Tibial artery (tissue), 4 donors: ENCODE data around the gene TSPAN5.
A peak's percentile ranks its signal among the peaks of the same experiment; 100 is the strongest.

Experiments used
- DNase-seq, 2 donors: peaks; one replicate each; pipeline ENCODE4 v3.0.0-alpha.2; 2019
- H3K27ac ChIP-seq, 2 donors: fragments of 200-600 bp; sonication (generic) in 1 of 2; 1 replicate in 1 of 2; 2 replicates in 1 of 2; pipeline ENCODE4 v1.5.1; 2018 to 2019; ENCODE audit warnings: mild to moderate bottlenecking in 1 of 2
- H3K27me3 ChIP-seq, 2 donors: fragments of 200-600 bp; sonication (generic) in 1 of 2; one replicate each; pipeline versions ENCODE4 v1.5.1 to v1.6.0; 2016 to 2019
- H3K36me3 ChIP-seq, 3 donors: fragments of 200-600 bp; sonication (generic) in 2 of 3; one replicate each; pipeline ENCODE4 v1.5.1; 2016 to 2019; ENCODE audit warnings: mild to moderate bottlenecking in 2 of 3
- H3K4me1 ChIP-seq, 4 donors: fragments of 200-600 bp; sonication (generic) in 2 of 4; 1 replicate in 3 of 4; 2 replicates in 1 of 4; pipeline ENCODE4 v1.5.1; 2016 to 2019
- H3K4me3 ChIP-seq, 2 donors: fragments of 200-600 bp; sonication (generic) in 1 of 2; 1 replicate in 1 of 2; 2 replicates in 1 of 2; pipeline ENCODE4 v1.5.1; 2018 to 2019; ENCODE audit warnings: mild to moderate bottlenecking in 2 of 2
- H3K9me3 ChIP-seq, 3 donors: fragments of 200-600 bp; sonication (generic) in 1 of 3; one replicate each; pipeline ENCODE4 v1.5.1; 2016 to 2019
- CTCF ChIP-seq, 2 experiments: fragments of 200-600 bp in 1 of 2; fragments of 450-650 bp in 1 of 2; IDR thresholded peaks; one replicate each; pipeline ENCODE4 v1.5.1; 2017 to 2019; ENCODE audit warnings: antibody characterized with exemption in 2 of 2, mild to moderate bottlenecking in 1 of 2, moderate library complexity in 1 of 2
- intact Hi-C: fragments of 100-400 bp; cut with DNase I; formaldehyde crosslinking; loops from one replicate; pipeline ENCODE4 v1.15.0; 2023; ENCODE audit warnings: low total_unique reads

Gene TSPAN5

GRCh38 chr4:98516441-98517217 lies 141.8 kb downstream of the TSPAN5 start:
- H3K4me1 ChIP-seq, result no peaks in the 10 kb centered on the region
- intact Hi-C loops, result no loop called here

GRCh38 chr4:98516042-98516440 lies 142.4 kb downstream of the TSPAN5 start:
- TF ChIP-seq CTCF (IDR thresholded peaks at IDR 0.05), result no peak
- no peak overlapping the region for H3K27ac ChIP-seq
- H3K36me3 ChIP-seq, result no peaks in the 10 kb centered on the region
- no peaks in the 10 kb centered on the region for H3K4me1 ChIP-seq
- intact Hi-C loops, result no loop called here
- H3K9me3 ChIP-seq, result no peaks in the 10 kb centered on the region
- H3K4me3 ChIP-seq, result no peak overlapping the region
- H3K27me3 ChIP-seq, result no peaks in the 10 kb centered on the region
- no peak for DNase-seq

More at GRCh38 chr4:98516441-98517217, 141.8 kb downstream of the TSPAN5 start:
- DNase-seq, result no peak
- TF ChIP-seq CTCF (IDR thresholded peaks at IDR 0.05), result no peak
- Histone ChIP-seq H3K9me3 (no peaks in the 10 kb centered on the region), H3K27ac (no peak overlapping the region), H3K4me3 (no peak overlapping the region), H3K27me3 (no peaks in the 10 kb centered on the region), H3K36me3 (no peaks in the 10 kb centered on the region)

- no peak overlapping the region for H3K27ac ChIP-seq
- no peak overlapping the region for H3K4me3 ChIP-seq
- intact Hi-C loops, result no loop called here
- no peaks in the 10 kb centered on the region for H3K9me3 ChIP-seq
- DNase-seq, result no peak
- no peaks in the 10 kb centered on the region for H3K4me1 ChIP-seq
- H3K36me3 ChIP-seq, result no peaks in the 10 kb centered on the region
- no peaks in the 10 kb centered on the region for H3K27me3 ChIP-seq
- no peak for TF ChIP-seq CTCF (IDR thresholded peaks at IDR 0.05)
Measured at GRCh38 chr4:98515470-98515809, 143.0 kb downstream of the TSPAN5 start.

- no peaks in the 10 kb centered on the region for H3K4me1 ChIP-seq
- intact Hi-C loops, result no loop called here
Measured at GRCh38 chr4:98514741-98515469, 143.5 kb downstream of the TSPAN5 start.

GRCh38 chr4:98512918-98513317 lies 145.5 kb downstream of the TSPAN5 start:
- Histone ChIP-seq H3K36me3 (no peaks in the 10 kb centered on the region), H3K9me3 (no peaks in the 10 kb centered on the region), H3K4me3 (no peak overlapping the region), H3K4me1 (no peaks in the 10 kb centered on the region), H3K27ac (no peak overlapping the region), H3K27me3 (no peaks in the 10 kb centered on the region)
- intact Hi-C loops, result no loop called here
- TF ChIP-seq CTCF (IDR thresholded peaks at IDR 0.05), result no peak
- DNase-seq, result no peak

More at GRCh38 chr4:98514741-98515469, 143.5 kb downstream of the TSPAN5 start:
- Histone ChIP-seq H3K4me3 (no peak overlapping the region), H3K27me3 (no peaks in the 10 kb centered on the region), H3K9me3 (no peaks in the 10 kb centered on the region), H3K27ac (no peak overlapping the region), H3K36me3 (no peaks in the 10 kb centered on the region)
- peak in 1 of 2 donors; percentile 28 for DNase-seq
- no peak for TF ChIP-seq CTCF (IDR thresholded peaks at IDR 0.05)
